GM12878 (cell line): Measurements from ENCODE around the gene PRC1.

Source experiments
- JUNB ChIP-seq: IDR thresholded peaks from 2 replicates; pipeline ENCODE4 v1.6.1; 2016; ENCODE audit warnings: antibody characterized with exemption, mild to moderate bottlenecking
- MXI1 ChIP-seq: fragments of 150-350 bp; IDR thresholded peaks from 2 replicates; pipeline ENCODE4 v1.6.1; 2011; ENCODE audit warnings: low read depth, mild to moderate bottlenecking, inconsistent platforms, low read length, improper control_type of control experiment
- NFYA ChIP-seq: IDR thresholded peaks from 2 replicates; pipeline ENCODE4 v1.6.1; 2011; ENCODE audit warnings: low read depth, mild to moderate bottlenecking, low read length, improper control_type of control experiment, borderline replicate concordance
- TF ChIP-seq, protein P1 (sequence below), 3 experiments: IDR thresholded peaks in 2 of 3; conservative IDR thresholded peaks in 1 of 3; 2 replicates each; pipeline ENCODE4 v1.5.1; 2011; ENCODE audit warnings: low read depth in 3 of 3, low read length in 3 of 3, mild to moderate bottlenecking in 3 of 3, control low read depth in 2 of 3, moderate library complexity in 2 of 3, inconsistent platforms in 1 of 3, mixed read lengths in 1 of 3; ENCODE audit not compliant: control insufficient read depth in 2 of 3, insufficient read depth in 1 of 3; ENCODE audit errors: extremely low read depth in 1 of 3

DNA sequence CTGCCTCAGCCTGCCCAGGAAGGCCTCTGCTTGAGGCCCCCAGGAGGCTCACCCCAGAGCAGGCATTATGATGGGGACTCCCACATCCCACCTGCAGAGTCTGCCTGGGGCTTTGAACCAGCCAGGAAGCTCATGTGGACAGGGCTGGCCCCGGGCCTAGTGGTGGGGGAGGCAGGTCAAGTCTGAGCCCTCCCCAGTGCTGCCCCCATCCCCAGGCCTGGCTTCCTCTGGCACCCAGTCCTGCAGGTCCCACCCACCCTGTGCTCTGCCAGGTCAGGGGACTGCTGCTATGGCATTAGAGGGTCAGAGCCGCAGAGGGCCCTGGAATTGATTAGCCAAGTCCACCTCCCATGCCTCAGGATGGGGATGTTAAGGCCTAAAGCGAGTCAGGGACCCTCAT lies 45.7 kb upstream of the PRC1 start:
- TF ChIP-seq, protein P1, sequence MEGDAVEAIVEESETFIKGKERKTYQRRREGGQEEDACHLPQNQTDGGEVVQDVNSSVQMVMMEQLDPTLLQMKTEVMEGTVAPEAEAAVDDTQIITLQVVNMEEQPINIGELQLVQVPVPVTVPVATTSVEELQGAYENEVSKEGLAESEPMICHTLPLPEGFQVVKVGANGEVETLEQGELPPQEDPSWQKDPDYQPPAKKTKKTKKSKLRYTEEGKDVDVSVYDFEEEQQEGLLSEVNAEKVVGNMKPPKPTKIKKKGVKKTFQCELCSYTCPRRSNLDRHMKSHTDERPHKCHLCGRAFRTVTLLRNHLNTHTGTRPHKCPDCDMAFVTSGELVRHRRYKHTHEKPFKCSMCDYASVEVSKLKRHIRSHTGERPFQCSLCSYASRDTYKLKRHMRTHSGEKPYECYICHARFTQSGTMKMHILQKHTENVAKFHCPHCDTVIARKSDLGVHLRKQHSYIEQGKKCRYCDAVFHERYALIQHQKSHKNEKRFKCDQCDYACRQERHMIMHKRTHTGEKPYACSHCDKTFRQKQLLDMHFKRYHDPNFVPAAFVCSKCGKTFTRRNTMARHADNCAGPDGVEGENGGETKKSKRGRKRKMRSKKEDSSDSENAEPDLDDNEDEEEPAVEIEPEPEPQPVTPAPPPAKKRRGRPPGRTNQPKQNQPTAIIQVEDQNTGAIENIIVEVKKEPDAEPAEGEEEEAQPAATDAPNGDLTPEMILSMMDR (IDR thresholded peaks at IDR 0.05 in 2 of 3, conservative IDR thresholded peaks at IDR 0.05 in 1 of 3; ENCODE audit: control insufficient read depth in 2 of 3, extremely low read depth in 1 of 3, insufficient read depth in 1 of 3, low read depth in 3 of 3, low read length in 3 of 3): no peak
- TF ChIP-seq NFYA (no peak), MXI1 (no peak), JUNB (no peak)
